Stimulated activated CD8-positive, alpha-beta memory T cell treated with anti-CD3 and anti-CD28 coated beads, Interleukin-2, amount 100 ng/mL, for 1 hour (primary cell): Measurements from ENCODE around the gene AGBL1.
"Not testable (repeated sequence)": the region's sequence is repeated elsewhere in the genome, so short reads cannot be mapped to it uniquely, and the experiment has no call there.

ENCODE experiments used
- DNase-seq, 2 donors: peaks; one replicate each; pipeline ENCODE4 v3.0.0-alpha.2; 2020; ENCODE audit warnings: low read depth in 2 of 2

AGBL1 gene

GRCh38 chr15:86082619-86083380, 3.1 kb downstream of the AGBL1 start:
- no peak for DNase-seq

DNA sequence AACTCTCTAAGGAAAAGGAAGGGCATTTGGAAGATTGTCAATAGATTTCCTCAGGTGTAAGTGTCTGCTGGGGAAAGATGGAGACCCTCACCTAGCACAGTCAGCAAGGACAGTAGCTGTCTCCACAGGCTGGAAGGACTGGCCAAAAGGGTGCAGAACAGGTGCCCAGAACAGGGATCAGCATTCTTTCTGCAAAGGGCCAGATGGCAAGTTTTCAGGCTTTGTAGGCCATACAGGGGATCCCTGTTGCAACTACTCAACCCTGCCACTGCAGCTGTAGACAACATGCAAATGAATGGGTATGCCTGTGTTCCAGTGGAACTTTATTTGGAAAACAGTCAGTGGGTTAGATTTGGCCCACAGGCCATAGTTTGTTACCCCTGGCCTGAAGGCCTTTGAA, 8.1 kb downstream of the AGBL1 start:
- DNase-seq: no peak

GRCh38 chr15:86089422-86089821, 9.8 kb downstream of the AGBL1 start:
- no peak for DNase-seq

GRCh38 chr15:86101818-86102217, 22.1 kb downstream of the AGBL1 start:
- DNase-seq: no peak

GRCh38 chr15:86103825-86104224, 24.2 kb downstream of the AGBL1 start:
- DNase-seq: no peak

DNA sequence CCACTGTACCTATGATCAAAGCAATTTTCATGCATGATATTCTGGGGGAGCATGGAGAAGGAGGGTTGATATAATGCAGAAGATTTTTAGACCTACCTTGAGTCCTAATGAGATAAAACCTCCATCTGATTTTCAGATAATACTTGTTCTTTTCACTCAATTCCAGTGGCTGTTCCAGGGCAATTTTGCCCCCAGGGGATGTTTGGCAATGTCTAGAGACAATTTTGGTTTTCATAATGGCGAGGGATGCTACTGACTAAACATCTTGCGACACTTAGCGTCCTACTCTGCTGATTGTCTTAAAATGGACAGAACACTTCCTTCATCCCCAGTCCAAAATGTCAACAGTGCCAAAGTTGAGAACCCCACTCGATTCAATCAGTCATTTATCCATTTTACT, 26.6 kb downstream of the AGBL1 start:
- DNase-seq: no peak

DNA sequence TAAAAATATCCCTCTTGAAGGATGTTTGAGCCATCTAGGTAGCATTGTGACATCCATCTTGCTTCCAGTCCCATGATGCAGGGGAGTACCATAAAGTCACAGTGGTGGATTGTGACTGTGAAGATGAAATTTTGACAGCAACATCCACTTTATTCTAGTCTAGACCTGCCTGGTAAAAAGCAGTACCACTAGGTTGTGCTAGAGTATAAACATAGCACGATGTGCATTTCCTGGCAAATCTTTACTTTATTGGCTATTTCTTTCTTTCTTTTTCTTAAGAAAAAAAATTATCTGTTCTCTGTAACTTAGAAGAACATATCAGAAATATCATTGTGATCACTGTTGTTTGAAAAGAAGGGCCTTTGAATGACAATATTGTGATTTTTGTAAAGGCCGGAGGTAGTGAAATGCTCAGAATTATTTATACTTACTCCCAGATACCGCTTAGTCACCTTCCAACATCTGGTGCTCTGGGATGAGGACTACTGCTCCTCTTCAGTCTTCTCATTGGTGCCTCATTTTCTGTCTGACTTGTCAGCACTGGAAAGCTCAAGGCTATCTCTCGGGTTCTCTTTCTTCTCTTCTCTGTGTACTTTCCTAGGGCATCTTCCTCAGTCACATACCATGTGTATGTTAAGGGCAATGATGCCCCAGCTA, 35.6 kb downstream of the AGBL1 start:
- DNase-seq: no peak

GRCh38 chr15:86121568-86122225, 42.0 kb downstream of the AGBL1 start:
- no peak for DNase-seq

- not testable (repeated sequence) for DNase-seq
These were observed 43.2 kb downstream of the AGBL1 start for GRCh38 chr15:86122691-86123391.

- DNase-seq: no peak
These were observed 46.1 kb downstream of the AGBL1 start for GRCh38 chr15:86125775-86126174.

GRCh38 chr15:86127547-86127946, 47.9 kb downstream of the AGBL1 start:
- no peak for DNase-seq

DNA sequence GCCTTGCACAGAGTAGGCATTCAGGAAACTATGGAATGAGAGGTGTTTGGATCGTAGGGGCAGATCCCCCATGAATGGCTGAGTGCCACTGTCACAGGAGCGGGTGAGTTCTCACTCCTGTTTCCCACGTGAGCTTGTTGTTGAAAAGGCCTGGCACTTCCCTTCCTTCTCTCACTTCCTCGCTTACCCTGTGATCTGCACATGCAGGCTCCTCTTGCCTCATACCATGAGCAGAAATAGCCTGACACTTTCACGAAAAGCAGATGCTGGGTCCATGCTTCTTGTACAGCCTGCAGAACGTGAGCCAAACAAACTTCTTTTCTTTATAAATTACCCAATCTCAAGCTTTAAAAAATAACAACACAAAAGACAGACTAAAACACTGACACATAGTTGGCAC, 55.4 kb downstream of the AGBL1 start:
- no peak for DNase-seq

GRCh38 chr15:86136861-86137260, 57.2 kb downstream of the AGBL1 start:
- no peak for DNase-seq

GRCh38 chr15:86138798-86139197, 59.1 kb downstream of the AGBL1 start:
- no peak for DNase-seq

DNA sequence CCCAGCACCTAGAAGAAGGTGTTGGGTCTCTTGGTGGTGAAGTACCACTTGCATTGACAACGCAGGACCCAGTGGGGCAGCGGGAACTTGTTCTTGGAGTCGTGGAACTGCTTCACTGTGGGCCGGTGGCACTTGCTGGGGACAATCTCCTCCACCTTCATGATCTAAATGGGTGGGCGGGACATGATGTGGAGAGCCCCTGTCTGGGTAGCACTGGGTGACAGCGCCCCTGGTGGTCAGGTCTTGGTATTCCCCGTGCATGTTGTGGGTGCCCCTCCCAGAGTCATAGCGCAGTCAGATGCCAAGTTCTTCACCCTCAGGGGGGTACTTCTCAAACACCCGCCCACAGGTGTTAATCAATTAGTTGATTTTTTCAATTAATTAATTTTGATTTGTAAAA, 60.2 kb downstream of the AGBL1 start:
- DNase-seq: no peak

DNA sequence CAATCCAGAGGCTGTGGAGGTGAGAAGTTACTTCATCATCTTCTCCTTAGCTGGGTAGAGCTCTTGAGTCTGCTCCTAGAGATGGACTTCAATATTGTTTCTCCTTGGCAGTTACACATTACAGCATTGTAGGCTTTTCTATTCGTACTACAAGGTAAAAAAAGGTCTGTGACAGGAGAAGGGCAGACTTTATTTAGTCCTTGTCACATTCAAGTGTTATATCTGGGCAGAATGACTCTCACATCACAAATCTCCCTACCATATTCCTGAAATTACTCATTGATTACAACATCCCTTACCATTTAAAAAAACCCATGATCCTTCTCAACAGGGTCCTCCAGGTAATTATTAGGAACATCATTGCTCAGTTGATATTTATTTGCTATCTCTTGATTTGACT, 75.0 kb downstream of the AGBL1 start:
- DNase-seq: no peak

- no peak for DNase-seq
These were observed 75.9 kb downstream of the AGBL1 start for GRCh38 chr15:86155551-86155950.

GRCh38 chr15:86157606-86158293, 78.1 kb downstream of the AGBL1 start:
- no peak for DNase-seq

GRCh38 chr15:86159468-86159867, 79.8 kb downstream of the AGBL1 start:
- DNase-seq: no peak

DNA sequence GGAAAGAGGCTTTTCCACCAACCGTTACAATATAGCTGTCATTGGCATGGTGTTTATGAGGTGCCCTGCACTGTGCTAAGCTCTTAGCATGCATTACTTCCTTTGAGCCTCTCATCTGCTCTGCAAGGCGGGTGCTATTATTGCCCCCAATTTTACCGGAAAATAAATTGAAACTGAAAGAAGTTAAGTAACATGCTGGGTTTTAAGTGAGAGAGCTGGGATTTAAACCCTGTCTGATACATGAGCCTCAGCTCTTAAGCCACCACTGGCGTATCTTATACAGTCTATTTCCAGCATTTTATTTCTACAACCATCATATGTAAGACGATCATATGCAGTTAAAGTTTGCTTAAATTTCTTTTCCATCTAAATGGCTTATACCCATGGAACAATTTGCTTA, 81.6 kb downstream of the AGBL1 start:
- no peak for DNase-seq

DNA sequence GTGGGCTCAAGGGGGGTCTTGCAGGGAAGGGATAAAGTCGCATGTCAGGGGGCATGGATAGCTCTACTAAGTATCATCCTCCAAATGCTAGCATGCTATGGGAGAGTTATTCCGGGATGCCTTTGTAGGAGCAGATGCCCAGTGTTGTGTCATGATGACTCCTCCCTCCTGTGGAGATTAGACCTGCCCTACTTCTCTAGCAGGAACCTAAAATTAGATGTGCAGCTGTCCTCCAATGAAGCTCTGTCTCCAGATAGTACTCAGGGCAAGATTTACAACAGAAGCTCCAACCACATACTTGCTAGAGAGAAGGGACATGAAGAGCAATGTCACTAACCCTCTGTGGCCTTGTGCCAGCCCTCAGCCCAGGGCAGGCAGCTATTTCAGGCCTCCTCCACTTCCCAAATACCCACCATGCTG, 82.5 kb downstream of the AGBL1 start:
- DNase-seq: no peak

- no peak for DNase-seq
These were observed 83.0 kb downstream of the AGBL1 start for GRCh38 chr15:86162641-86163040.
